Measurements from ENCODE around the gene HTR1E.

The HTR1E gene

GRCh38 chr6:86963352-86963751 lies 26.0 kb downstream of the HTR1E start:
- H3K4me3 ChIP-seq (ENCODE audit: low read depth in 1 of 2, low read length in 1 of 2), result no peak overlapping the region
- TF ChIP-seq CTCF (IDR thresholded peaks at IDR 0.05), result no peak
- H3K9me3 ChIP-seq, result no peaks in the 10 kb centered on the region
- H3K4me1 ChIP-seq (ENCODE audit: control insufficient read depth in 1 of 2, insufficient read depth in 1 of 2, low read depth in 1 of 2, low read length in 1 of 2), result no peaks in the 10 kb centered on the region
- no peak overlapping the region for H3K27ac ChIP-seq
- H3K36me3 ChIP-seq, result no peaks in the 10 kb centered on the region
- H3K27me3 ChIP-seq, result no peaks in the 10 kb centered on the region

- Histone ChIP-seq H3K4me3 (ENCODE audit: low read depth in 1 of 2, low read length in 1 of 2) (no peak overlapping the region), H3K9me3 (no peaks in the 10 kb centered on the region), H3K27ac (no peak overlapping the region), H3K4me1 (ENCODE audit: control insufficient read depth in 1 of 2, insufficient read depth in 1 of 2, low read depth in 1 of 2, low read length in 1 of 2) (no peaks in the 10 kb centered on the region), H3K27me3 (no peaks in the 10 kb centered on the region), H3K36me3 (no peaks in the 10 kb centered on the region)
- TF ChIP-seq CTCF (IDR thresholded peaks at IDR 0.05), result no peak
Observed at GRCh38 chr6:86964029-86964579, 26.8 kb downstream of the HTR1E start.

GRCh38 chr6:86966271-86966670 lies 28.9 kb downstream of the HTR1E start:
- no peak for TF ChIP-seq CTCF (IDR thresholded peaks at IDR 0.05)
- no peaks in the 10 kb centered on the region for H3K9me3 ChIP-seq
- H3K27ac ChIP-seq, result no peak overlapping the region
- no peaks in the 10 kb centered on the region for H3K36me3 ChIP-seq
- H3K4me1 ChIP-seq (ENCODE audit: control insufficient read depth in 1 of 2, insufficient read depth in 1 of 2, low read depth in 1 of 2, low read length in 1 of 2), result no peaks in the 10 kb centered on the region
- H3K27me3 ChIP-seq, result no peaks in the 10 kb centered on the region
- H3K4me3 ChIP-seq (ENCODE audit: low read depth in 1 of 2, low read length in 1 of 2), result no peak overlapping the region

GRCh38 chr6:86969573-86969972 lies 32.2 kb downstream of the HTR1E start:
- no peak overlapping the region for H3K27ac ChIP-seq
- H3K36me3 ChIP-seq, result no peaks in the 10 kb centered on the region
- no peak for TF ChIP-seq CTCF (IDR thresholded peaks at IDR 0.05)
- H3K4me3 ChIP-seq (ENCODE audit: low read depth in 1 of 2, low read length in 1 of 2), result no peak overlapping the region
- H3K4me1 ChIP-seq (ENCODE audit: control insufficient read depth in 1 of 2, insufficient read depth in 1 of 2, low read depth in 1 of 2, low read length in 1 of 2), result no peaks in the 10 kb centered on the region
- H3K9me3 ChIP-seq, result no peaks in the 10 kb centered on the region
- H3K27me3 ChIP-seq, result no peaks in the 10 kb centered on the region

- no peaks in the 10 kb centered on the region for H3K9me3 ChIP-seq
Observed at GRCh38 chr6:86973088-86973487, 35.8 kb downstream of the HTR1E start.

More at GRCh38 chr6:86973088-86973487, 35.8 kb downstream of the HTR1E start:
- H3K27me3 ChIP-seq, result no peaks in the 10 kb centered on the region
- H3K4me3 ChIP-seq (ENCODE audit: low read depth in 1 of 2, low read length in 1 of 2), result no peak overlapping the region
- no peaks in the 10 kb centered on the region for H3K36me3 ChIP-seq
- no peak for TF ChIP-seq CTCF (IDR thresholded peaks at IDR 0.05)
- H3K4me1 ChIP-seq (ENCODE audit: control insufficient read depth in 1 of 2, insufficient read depth in 1 of 2, low read depth in 1 of 2, low read length in 1 of 2), result no peaks in the 10 kb centered on the region
- no peak overlapping the region for H3K27ac ChIP-seq
